HepG2 (cell line): Measurements from ENCODE around the gene VARS1. TPM values are rescaled to one million over a fixed set of nuclear protein-coding genes. Genes with fewer than 3 reads are reported as not detected.

Source experiments
- ATAD3A ChIP-seq: sonication (generic); formaldehyde crosslinking; IDR thresholded peaks from 2 replicates; pipeline ENCODE4 v1.4.0; 2020; ENCODE audit warnings: missing genetic modification reagents
- CAMTA2 ChIP-seq: sonication (generic); formaldehyde crosslinking; IDR thresholded peaks from 2 replicates; pipeline ENCODE4 v1.4.0; 2020; ENCODE audit warnings: mild to moderate bottlenecking, missing genetic modification reagents, borderline replicate concordance
- HCFC1 ChIP-seq: fragments of 150-350 bp; IDR thresholded peaks from 2 replicates; pipeline ENCODE4 v1.6.1; 2014; ENCODE audit warnings: low read depth, low read length
- HNF4G ChIP-seq, 2 experiments: sonication (generic) in 1 of 2; formaldehyde crosslinking in 1 of 2; IDR thresholded peaks; 2 replicates each; pipeline versions ENCODE4 v1.4.0 to v1.6.1; 2011 to 2020; ENCODE audit warnings: borderline replicate concordance in 2 of 2, low read depth in 2 of 2, mild to moderate bottlenecking in 2 of 2, low read length in 1 of 2, missing genetic modification reagents in 1 of 2, moderate library complexity in 1 of 2
- JUNB ChIP-seq: sonication (generic); formaldehyde crosslinking; IDR thresholded peaks from 2 replicates; pipeline ENCODE4 v1.8.0; 2022; ENCODE audit warnings: missing genetic modification reagents, mild to moderate bottlenecking, borderline replicate concordance
- KDM5A ChIP-seq: fragments of 200-600 bp; sonication (generic); IDR thresholded peaks from 2 replicates; pipeline ENCODE4 v1.7.0; 2018; ENCODE audit warnings: antibody characterized with exemption, mild to moderate bottlenecking, low read length, borderline replicate concordance
- PBX2 ChIP-seq: IDR thresholded peaks from 2 replicates; pipeline ENCODE4 v1.6.1; 2016; ENCODE audit warnings: control low read depth
- PCBP1 ChIP-seq: fragments of 200-400 bp; formaldehyde crosslinking; IDR thresholded peaks from 2 replicates; pipeline ENCODE4 v1.6.1; 2017; ENCODE audit warnings: mild to moderate bottlenecking, low read depth, low read length, borderline replicate concordance
- SAFB2 ChIP-seq: sonication (generic); formaldehyde crosslinking; IDR thresholded peaks from 2 replicates; pipeline ENCODE4 v1.5.1; 2020; ENCODE audit warnings: missing genetic modification reagents, low read depth, mild to moderate bottlenecking, borderline replicate concordance
- SATB2 ChIP-seq: sonication (generic); formaldehyde crosslinking; IDR thresholded peaks from 2 replicates; pipeline ENCODE4 v1.5.0; 2020; ENCODE audit warnings: missing genetic modification reagents
- SP5 ChIP-seq: IDR thresholded peaks from 2 replicates; pipeline ENCODE4 v1.6.1; 2016; ENCODE audit warnings: low read depth, borderline replicate concordance
- TGIF2 ChIP-seq: IDR thresholded peaks from 2 replicates; pipeline ENCODE4 v1.6.1; 2016; ENCODE audit warnings: control low read depth, missing compliant biosample characterization
- WIZ ChIP-seq: sonication (generic); formaldehyde crosslinking; IDR thresholded peaks from 2 replicates; pipeline ENCODE4 v1.5.1; 2020; ENCODE audit warnings: mild to moderate bottlenecking, missing genetic modification reagents
- ZGPAT ChIP-seq: IDR thresholded peaks from 2 replicates; pipeline ENCODE4 v1.6.1; 2016; ENCODE audit warnings: mild to moderate bottlenecking
- ZNF296 ChIP-seq: sonication (generic); formaldehyde crosslinking; conservative IDR thresholded peaks from 2 replicates; pipeline ENCODE4 v1.5.0; 2020; ENCODE audit warnings: mild to moderate bottlenecking, missing genetic modification reagents
- ZNF644 ChIP-seq: IDR thresholded peaks from 2 replicates; pipeline ENCODE4 v1.6.1; 2016; ENCODE audit warnings: low read depth
- ZNF841 ChIP-seq: sonication (generic); formaldehyde crosslinking; IDR thresholded peaks from 2 replicates; pipeline ENCODE4 v1.8.1; 2023; ENCODE audit warnings: missing genetic modification reagents, borderline replicate concordance
- polyA plus RNA-seq, 8 experiments: library from polyadenylated mRNA; depleted of rRNA in 3 of 8; stranded (reverse) in 7 of 8; unstranded in 1 of 8; fragments of >200 nt; fragmentation: Illumina TruSeq in 4 of 8; extraction: Trizol in 4 of 8; gene quantifications; 2 replicates each; pipeline versions ENCODE4 v1.2.1 to v1.2.3, GENCODE V29; 2011 to 2016; ENCODE audit warnings: low read depth in 4 of 8, missing spikeins in 1 of 8, mixed read lengths in 1 of 8; ENCODE audit not compliant: insufficient read depth in 1 of 8
- total RNA-seq, 5 experiments: library from RNA; depleted of rRNA; stranded (reverse); fragments of >200 nt; fragmentation: Illumina TruSeq; extraction: Trizol; gene quantifications; 2 replicates each; pipeline ENCODE4 v1.2.3, GENCODE V29; 2016; ENCODE audit warnings: low read depth in 1 of 5
- TF ChIP-seq, protein P1 (sequence below): IDR thresholded peaks from 2 replicates; pipeline ENCODE4 v1.6.1; 2016; ENCODE audit warnings: mild to moderate bottlenecking, missing biosample characterization, missing genetic modification reagents
- TF ChIP-seq, protein P2 (sequence below): sonication (generic); formaldehyde crosslinking; IDR thresholded peaks from 2 replicates; pipeline ENCODE4 v1.9.0; 2021; ENCODE audit warnings: mild to moderate bottlenecking, missing genetic modification reagents

Gene VARS1
- total and polyA plus RNA-seq, 2 of the 13 experiments (the other 11 are each of a cell fraction or from before 2014, with no cell fraction given), result 14.7 to 56.1 TPM

- TF ChIP-seq, protein P1, sequence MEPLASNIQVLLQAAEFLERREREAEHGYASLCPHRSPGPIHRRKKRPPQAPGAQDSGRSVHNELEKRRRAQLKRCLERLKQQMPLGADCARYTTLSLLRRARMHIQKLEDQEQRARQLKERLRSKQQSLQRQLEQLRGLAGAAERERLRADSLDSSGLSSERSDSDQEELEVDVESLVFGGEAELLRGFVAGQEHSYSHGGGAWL, result peak; percentile 70; the same call in 1 of the 2 replicates
- TF ChIP-seq TGIF2 (CRISPR knock-in tag) (peak; percentile 74), ZNF841 (no peak), SAFB2 (CRISPR knock-in tag) (0 out of 2 replicates have a peak, but pooled peaks have one; percentile 7), CAMTA2 (CRISPR knock-in tag) (peak; percentile 82; the same call in 1 of the 2 replicates), KDM5A (peak; percentile 85), SATB2 (peak; percentile 86), HCFC1 (peak; percentile 39; the same call in 1 of the 2 replicates), SP5 (CRISPR knock-in tag) (no peak), WIZ (CRISPR knock-in tag) (0 out of 2 replicates have a peak, but pooled peaks have one; percentile 74), PCBP1 (no peak), ATAD3A (CRISPR knock-in tag) (peak; percentile 28; the same call in 1 of the 2 replicates), ZNF644 (CRISPR knock-in tag) (no peak), PBX2 (CRISPR knock-in tag) (no peak), ZNF296 (peak; percentile 72; the same call in 1 of the 2 replicates), ZGPAT (CRISPR knock-in tag) (peak; percentile 83), JUNB (CRISPR knock-in tag) (no peak), HNF4G (IDR thresholded peaks at IDR 0.05; ENCODE audit: borderline replicate concordance, low read depth, low read length) (peak; percentile 80), HNF4G (CRISPR knock-in tag; IDR thresholded peaks at IDR 0.05; ENCODE audit: borderline replicate concordance, low read depth) (peak; percentile 17; the same call in 1 of the 2 replicates)
- TF ChIP-seq, protein P2, sequence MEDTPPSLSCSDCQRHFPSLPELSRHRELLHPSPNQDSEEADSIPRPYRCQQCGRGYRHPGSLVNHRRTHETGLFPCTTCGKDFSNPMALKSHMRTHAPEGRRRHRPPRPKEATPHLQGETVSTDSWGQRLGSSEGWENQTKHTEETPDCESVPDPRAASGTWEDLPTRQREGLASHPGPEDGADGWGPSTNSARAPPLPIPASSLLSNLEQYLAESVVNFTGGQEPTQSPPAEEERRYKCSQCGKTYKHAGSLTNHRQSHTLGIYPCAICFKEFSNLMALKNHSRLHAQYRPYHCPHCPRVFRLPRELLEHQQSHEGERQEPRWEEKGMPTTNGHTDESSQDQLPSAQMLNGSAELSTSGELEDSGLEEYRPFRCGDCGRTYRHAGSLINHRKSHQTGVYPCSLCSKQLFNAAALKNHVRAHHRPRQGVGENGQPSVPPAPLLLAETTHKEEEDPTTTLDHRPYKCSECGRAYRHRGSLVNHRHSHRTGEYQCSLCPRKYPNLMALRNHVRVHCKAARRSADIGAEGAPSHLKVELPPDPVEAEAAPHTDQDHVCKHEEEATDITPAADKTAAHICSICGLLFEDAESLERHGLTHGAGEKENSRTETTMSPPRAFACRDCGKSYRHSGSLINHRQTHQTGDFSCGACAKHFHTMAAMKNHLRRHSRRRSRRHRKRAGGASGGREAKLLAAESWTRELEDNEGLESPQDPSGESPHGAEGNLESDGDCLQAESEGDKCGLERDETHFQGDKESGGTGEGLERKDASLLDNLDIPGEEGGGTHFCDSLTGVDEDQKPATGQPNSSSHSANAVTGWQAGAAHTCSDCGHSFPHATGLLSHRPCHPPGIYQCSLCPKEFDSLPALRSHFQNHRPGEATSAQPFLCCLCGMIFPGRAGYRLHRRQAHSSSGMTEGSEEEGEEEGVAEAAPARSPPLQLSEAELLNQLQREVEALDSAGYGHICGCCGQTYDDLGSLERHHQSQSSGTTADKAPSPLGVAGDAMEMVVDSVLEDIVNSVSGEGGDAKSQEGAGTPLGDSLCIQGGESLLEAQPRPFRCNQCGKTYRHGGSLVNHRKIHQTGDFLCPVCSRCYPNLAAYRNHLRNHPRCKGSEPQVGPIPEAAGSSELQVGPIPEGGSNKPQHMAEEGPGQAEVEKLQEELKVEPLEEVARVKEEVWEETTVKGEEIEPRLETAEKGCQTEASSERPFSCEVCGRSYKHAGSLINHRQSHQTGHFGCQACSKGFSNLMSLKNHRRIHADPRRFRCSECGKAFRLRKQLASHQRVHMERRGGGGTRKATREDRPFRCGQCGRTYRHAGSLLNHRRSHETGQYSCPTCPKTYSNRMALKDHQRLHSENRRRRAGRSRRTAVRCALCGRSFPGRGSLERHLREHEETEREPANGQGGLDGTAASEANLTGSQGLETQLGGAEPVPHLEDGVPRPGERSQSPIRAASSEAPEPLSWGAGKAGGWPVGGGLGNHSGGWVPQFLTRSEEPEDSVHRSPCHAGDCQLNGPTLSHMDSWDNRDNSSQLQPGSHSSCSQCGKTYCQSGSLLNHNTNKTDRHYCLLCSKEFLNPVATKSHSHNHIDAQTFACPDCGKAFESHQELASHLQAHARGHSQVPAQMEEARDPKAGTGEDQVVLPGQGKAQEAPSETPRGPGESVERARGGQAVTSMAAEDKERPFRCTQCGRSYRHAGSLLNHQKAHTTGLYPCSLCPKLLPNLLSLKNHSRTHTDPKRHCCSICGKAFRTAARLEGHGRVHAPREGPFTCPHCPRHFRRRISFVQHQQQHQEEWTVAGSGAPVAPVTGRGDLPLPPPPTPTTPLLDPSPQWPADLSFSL (CRISPR knock-in tag), result no peak
Measured at GRCh38 chr6:31834367-31835250, 39.1 kb upstream of the VARS1 start (continued).
